ENCODE measurements around the gene SATB2.

The SATB2 gene

DNA sequence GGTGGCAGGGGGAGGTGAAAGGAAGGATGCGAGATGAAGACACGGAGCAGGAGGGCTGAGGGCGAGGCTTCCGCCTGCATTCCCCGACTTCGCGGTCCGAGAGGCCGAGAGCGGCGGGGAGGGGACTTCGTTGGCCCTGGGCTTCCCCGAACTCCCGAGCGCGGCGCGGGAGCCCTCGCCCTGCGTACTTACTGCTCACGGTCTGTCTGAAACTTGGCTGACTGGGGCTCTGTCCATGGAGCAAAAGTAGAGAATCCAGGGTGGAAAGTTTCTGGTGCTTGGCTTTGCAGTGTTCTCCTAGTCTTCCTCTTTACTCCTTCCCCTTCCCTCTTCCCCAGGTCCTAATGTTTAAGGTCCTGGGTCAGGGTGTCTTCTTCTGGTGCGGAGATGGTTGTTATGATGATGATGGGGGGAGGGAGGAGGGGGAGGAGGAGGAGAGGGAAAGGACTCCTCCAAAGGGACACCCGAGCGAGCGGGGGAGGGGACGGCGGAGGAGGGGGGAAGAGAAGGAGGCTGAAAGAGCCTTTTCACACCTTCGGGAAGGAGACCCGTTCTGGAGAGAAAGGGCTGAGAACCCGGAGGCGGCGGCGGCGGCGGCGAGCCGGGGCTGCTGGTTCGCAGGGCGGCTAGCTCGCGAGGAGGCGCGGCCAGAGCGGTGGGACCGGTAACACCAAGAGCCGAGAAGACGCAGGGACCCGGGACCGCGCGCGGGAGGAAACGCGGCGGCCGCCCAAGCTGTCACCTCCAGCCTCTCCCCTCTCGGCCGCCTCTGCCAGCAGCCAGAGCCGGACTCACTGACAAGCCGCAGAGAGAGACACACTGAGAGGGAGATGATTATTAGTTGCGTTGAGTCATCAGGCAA, at the start of gene SATB2:
Gene SATB2, minus strand, starts transcription at position 793 of the 862 bp plus-strand sequence. CDS start 1,902 bp downstream, outside the sequence.
- no peak for DNase-seq (ENCODE audit: low read depth in 2 of 2)

- no peak for DNase-seq (ENCODE audit: low read depth in 2 of 2)
These were observed 48.1 kb upstream of the SATB2 start for GRCh38 chr2:199505755-199506403.

- no peak for DNase-seq (ENCODE audit: low read depth in 2 of 2)
These were observed 45.4 kb upstream of the SATB2 start for GRCh38 chr2:199503148-199503547.

DNA sequence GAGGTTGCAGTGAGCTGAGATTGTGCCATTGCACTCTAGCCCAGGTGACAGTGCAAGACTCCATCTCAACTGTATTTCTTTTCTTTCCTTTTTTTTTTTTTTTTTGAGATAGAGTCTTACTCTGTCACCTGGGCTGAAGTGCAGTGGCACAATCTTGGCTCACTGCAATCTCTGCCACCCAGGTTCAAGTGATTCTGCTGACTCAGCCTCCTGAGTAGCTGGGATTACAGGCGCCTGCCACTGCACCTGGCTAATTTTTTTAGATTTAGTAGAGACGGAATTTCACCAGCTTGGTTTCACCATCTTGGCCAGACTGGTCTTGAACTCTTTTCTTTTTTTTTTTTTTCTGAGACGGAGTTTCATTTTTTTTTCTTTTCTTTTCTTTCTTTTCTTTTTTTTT, 41.3 kb upstream of the SATB2 start:
- no peak for DNase-seq (ENCODE audit: low read depth in 2 of 2)

DNA sequence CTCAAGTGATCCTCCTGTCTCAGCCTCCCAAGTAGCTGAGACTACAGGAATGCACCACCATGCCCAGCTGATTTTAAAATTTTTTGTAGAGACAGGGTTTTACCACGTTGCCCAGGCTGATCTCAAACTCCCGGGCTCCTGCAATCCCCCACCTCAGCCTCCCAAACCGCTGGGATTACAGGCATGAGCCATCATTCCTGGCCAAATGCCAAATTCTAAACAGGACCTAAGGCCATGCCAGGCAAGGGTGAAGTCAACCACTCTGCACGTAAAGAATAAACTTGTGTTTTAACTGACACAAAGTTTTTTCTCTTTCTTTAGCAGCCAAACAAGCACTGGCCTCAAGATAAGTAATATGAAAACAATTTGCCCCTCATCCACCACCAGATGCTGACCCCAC, 37.4 kb upstream of the SATB2 start:
- DNase-seq (ENCODE audit: low read depth in 2 of 2): no peak

- no peak for DNase-seq (ENCODE audit: low read depth in 2 of 2)
These were observed 32.3 kb upstream of the SATB2 start for GRCh38 chr2:199490049-199490448.

DNA sequence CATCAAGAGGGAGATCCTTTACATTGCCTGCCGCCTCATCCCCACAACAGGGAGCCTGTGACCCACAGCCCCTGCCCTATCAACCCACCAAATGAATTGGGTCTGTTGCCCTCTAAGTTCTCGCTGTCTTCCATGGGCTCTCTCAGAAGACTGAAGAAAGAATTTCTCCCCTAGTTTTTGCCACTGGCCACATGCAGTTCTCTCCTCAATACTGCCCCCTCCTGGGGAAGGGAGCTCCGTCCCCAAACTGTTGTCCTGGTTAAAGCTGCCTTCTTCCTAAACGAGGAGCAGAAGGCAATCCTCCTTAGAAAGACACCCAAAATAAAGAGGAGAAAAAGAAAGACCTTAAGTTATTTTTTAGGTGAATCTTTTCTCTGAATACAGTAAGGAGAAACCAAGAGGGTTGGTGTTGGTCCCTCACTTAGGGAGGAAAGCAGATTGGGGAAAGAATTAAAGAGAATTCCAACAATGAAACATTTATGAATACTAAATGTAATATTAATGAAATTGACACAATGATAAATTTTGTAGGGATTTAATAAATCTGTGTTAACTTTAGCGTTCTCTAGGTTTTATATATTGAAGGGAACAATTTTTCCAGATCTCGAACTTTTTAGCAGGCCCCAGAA, 31.1 kb upstream of the SATB2 start:
- peak; percentile 29 to 32 for DNase-seq (ENCODE audit: low read depth in 2 of 2)

GRCh38 chr2:199485732-199486335, 28.1 kb upstream of the SATB2 start:
- peak in 1 of 2 experiments; percentile 40 for DNase-seq (ENCODE audit: low read depth in 2 of 2)

GRCh38 chr2:199484927-199485326, 27.2 kb upstream of the SATB2 start:
- DNase-seq (ENCODE audit: low read depth in 2 of 2): no peak

DNA sequence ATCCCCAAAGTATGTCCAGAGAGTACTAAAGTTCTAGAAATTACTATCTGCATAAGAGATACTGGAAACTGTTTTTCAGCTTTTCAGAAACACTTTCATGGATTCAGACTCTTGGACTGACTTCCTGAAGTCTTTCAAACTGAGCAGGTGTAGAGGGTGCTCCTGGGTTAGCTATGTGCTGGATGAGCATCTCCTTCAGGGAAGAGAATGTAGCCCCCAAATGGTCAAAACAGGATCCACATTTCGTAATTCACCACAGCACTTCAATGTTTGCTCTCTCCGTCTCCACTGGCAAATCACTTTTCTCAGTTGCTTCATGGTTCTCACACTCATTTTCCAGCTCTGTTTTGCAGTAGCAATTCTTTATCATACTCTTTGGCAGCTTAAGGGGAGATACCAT, 23.2 kb upstream of the SATB2 start:
- no peak for DNase-seq (ENCODE audit: low read depth in 2 of 2)

- DNase-seq (ENCODE audit: low read depth in 2 of 2): no peak
These were observed 19.6 kb upstream of the SATB2 start for GRCh38 chr2:199477277-199477834.

- no peak for DNase-seq (ENCODE audit: low read depth in 2 of 2)
These were observed 13.8 kb upstream of the SATB2 start for GRCh38 chr2:199471443-199472057.

GRCh38 chr2:199470672-199471442, 13.1 kb upstream of the SATB2 start:
- DNase-seq (ENCODE audit: low read depth in 2 of 2): no peak

DNA sequence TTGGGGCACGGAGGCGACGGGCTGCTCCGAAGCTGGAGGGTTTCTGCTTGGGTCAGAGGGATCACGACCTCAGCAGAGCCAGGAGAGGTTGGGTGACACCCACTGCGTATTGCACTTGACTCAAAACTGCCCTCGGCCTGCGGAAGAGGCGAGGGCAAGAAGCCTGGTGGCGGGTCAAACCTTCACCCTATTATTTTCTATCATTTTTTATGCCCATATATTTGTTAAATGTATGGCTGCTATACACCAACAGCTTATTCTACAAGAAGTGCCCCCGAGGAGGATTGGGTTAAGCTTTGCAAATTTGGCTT, 12.6 kb upstream of the SATB2 start:
- DNase-seq (ENCODE audit: low read depth in 2 of 2): no peak

DNA sequence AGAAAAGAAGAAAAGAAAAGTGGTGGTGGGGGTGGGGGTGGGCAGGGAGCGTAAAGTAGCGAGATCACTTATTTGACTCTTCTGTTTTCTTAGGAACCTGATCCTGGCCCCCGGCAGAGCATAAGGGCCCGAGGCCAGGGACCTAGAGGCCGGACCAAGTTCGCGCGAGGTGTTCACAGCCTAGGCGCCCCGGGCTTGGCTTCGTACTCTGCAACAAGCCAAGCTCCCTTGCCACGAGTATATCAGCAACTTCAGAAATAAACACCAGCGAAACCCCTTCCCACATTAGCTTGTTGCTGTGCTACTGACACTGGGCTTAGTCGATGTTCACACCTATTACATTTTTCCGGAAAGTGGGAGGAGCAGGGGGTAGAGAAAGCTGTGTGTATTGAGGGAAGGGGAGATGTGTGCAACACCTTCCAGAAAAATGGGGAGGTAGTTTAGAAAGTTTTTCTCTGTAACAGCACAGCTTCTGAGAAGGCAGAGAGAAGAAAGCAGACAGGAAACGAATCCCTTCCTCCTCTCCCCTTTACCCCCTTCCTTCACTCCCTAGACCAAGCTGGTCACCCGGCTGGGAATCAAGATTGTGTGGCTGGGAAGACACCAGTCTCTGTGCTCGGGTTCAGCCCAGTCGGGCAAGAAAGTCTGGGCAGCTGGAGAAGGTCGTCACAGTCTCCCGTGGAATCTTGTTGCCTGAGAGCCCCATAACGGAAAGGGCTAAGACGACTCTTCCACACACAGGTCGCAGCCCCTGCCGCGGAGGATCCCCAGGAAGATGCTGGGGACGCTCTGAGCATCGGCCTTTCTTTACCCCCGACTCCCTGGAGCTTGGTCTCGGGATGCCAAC, 12.0 kb upstream of the SATB2 start:
- no peak for DNase-seq (ENCODE audit: low read depth in 2 of 2)

DNA sequence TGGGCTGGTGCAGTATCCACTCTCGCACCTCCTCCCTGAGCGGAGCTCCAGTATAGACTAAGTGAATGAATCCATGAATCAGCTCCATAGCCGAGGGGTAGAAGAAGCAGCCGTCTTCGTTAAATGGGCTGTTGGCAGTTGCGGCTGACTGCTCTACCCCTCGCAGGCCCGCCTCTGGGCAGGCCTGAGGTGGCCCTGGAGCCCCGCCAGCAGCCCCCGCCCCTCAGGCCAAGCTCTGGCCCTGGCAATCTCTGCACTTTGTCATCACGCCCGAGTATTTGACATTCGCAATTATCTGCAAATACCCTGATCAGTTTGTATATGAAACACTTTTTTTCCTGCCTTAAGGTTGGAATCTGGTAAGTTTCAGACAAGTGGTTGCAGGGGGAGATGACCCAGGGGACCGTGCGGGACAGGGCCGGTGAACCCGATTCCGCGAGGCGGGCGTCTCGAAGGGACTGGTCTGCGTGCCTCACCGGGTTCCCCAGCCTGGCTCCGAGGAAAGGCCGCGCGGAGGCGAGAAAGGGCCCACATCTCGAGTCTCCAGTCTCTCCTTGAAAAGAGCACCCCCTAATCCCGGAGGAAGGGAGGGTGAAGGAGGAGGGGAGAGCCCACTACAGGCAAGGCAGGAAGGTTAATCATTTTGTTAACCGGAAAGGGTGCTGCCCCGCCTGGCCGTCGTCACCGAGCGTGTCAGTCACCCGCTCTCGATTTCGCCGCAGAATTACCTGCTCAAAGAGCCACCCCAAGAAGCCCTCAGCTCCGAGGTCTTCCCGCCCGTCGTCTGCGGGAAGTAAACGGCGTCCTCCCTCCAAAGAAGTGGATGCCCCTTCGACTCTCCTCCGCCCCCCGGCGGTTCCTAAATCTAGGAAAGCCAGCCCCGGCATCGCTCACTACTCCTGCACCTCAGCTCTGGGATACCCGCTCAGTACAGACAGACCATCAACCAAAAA, 11.1 kb upstream of the SATB2 start:
- no peak for DNase-seq (ENCODE audit: low read depth in 2 of 2)

GRCh38 chr2:199467066-199467822, 9.5 kb upstream of the SATB2 start:
- DNase-seq (ENCODE audit: low read depth in 2 of 2): no peak

DNA sequence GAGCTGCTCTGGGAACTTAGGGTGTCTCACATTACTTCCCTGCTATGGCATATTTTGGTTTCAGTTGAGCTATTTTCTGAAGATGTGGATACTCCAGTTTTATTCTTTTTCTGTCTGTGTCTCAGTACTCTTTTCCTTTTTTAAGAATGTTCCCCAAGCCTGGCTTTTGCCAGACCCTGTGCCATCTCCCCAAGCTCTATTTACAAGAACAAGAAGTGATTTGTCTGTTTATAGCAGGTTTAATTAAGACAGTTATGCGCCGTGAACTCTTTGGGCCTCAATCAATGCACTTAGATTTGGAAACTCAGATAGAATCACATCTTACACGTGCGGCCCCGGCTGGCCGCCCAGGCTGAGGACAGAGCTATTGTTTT, 8.9 kb upstream of the SATB2 start:
- no peak for DNase-seq (ENCODE audit: low read depth in 2 of 2)
